WI38 (cell line): ENCODE measurements around the gene CIC.
A peak's percentile ranks its signal among the peaks of the same experiment; 100 is the strongest.

Experiments used
- H3K4me3 ChIP-seq: 2 replicates; pipeline ENCODE4 v1.5.1; 2011; ENCODE audit warnings: low read depth, mild to moderate bottlenecking, control low read depth, low read length
- CTCF ChIP-seq: IDR thresholded peaks from 2 replicates; pipeline ENCODE4 v1.5.1; 2012; ENCODE audit warnings: low read depth, mild to moderate bottlenecking, control low read depth, low read length

The CIC gene

GRCh38 chr19:42268704-42269477 lies at the start of gene CIC:
Gene CIC, plus strand, starts transcription at chr19:42269252. Its CDS starts 2,532 bp downstream, at chr19:42271784.
- peak within 1 kb of the TSS; percentile 86 for H3K4me3 ChIP-seq
- no peak for TF ChIP-seq CTCF

- H3K4me3 ChIP-seq = peak within 1 kb of the TSS; percentile 98
- TF ChIP-seq CTCF = no peak
These were observed 49.0 kb upstream of the CIC start, which contains the start of gene ZNF526 for GRCh38 chr19:42219812-42220750. Gene ZNF526, plus strand, starts transcription at chr19:42220312. Its CDS starts 4,092 bp downstream, at chr19:42224404.

GRCh38 chr19:42220751-42221097 lies 48.3 kb upstream of the CIC start:
- peak overlapping the region; percentile 98 for H3K4me3 ChIP-seq
- TF ChIP-seq CTCF = no peak

- H3K4me3 ChIP-seq = no peak overlapping the region
- no peak for TF ChIP-seq CTCF
These were observed 43.9 kb upstream of the CIC start for GRCh38 chr19:42224940-42225717.

- no peak overlapping the region for H3K4me3 ChIP-seq
- no peak for TF ChIP-seq CTCF
These were observed 43.2 kb upstream of the CIC start for GRCh38 chr19:42225718-42226292.

- H3K4me3 ChIP-seq = no peak overlapping the region
- no peak for TF ChIP-seq CTCF
These were observed 42.2 kb upstream of the CIC start for GRCh38 chr19:42226886-42227285.
